Activated CD4-positive, alpha-beta T cell treated with anti-CD3 and anti-CD28 coated beads for 48 hours (primary cell): ENCODE measurements around the gene TF.
A peak's percentile ranks its signal among the peaks of the same experiment; 100 is the strongest.
"Not testable (repeated sequence)": the region's sequence is repeated elsewhere in the genome, so short reads cannot be mapped to it uniquely, and the experiment has no call there.

Experiments
- DNase-seq: peaks from one replicate; pipeline ENCODE4 v3.0.0-alpha.2; 2020

The TF gene

DNA sequence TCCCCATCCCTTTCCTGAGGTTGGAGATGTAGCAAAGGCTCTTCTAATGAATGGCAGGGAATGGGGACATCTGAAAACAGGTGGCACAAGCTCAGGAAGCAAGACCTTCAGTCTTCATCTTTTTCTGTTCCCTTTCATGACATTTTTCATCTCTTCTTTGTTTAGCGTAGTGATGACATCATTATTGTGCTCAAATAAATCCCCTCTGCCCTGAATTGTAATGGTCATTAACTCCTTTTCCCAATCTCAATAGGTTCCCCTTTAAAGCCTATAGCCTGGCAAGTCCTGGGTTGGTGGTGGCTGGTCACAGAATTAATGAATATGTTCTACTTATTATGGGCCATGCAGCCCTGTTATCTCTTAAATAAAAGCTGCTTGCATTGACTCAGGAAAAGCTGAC is 21.4 kb downstream of the TF start:
- DNase-seq: no peak

DNA sequence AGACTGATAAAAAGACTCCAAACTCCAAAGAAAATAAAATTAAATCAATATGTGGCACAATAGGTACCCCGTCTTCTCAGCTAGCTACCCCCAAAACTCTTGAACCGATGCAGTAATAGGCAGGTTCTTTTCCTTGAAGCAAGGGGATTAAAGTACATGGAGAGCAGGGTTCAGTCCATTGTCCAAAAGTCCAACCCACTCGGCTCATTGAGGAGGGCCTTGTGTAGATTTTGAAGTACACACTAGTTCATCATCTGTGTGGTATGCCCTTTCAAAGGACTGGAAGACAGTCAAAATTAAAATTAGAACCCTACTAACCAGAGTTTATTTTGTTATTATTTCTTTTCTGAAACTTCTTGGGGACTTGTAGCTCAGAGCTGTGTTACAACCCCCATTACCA is 23.3 kb downstream of the TF start:
- no peak for DNase-seq

DNA sequence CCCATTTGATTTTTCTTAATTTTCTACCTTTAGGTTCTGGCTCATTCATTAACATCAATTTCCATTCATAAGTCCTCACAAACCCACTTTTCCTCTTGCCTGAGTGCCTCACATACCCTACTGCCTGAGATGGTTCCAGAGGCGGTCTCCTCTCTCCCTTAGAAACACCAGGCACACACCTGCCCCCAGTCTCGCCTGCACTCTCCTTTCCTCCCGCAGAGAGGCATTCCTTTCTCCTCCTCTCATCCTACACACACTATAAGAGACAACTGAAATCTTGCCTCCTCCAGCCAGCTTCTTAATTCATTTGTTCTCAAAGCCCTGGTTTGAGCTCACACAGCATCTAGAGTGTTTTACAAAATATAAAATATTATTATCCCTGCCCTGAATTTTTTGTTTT is 27.5 kb downstream of the TF start:
- no peak for DNase-seq

DNA sequence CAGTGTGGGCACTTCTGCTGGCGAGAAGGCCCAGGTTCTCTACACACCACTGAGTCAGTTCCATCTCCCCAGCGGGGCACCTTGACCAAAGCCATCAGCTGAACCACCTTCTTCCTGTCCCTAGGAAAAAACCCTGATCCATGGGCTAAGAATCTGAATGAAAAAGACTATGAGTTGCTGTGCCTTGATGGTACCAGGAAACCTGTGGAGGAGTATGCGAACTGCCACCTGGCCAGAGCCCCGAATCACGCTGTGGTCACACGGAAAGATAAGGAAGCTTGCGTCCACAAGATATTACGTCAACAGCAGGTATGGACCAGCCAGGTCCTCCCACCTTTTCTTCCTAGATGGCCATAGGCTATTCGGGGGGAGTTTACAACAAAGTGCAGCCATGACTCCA is 29.1 kb downstream of the TF start:
- DNase-seq: no peak

DNA sequence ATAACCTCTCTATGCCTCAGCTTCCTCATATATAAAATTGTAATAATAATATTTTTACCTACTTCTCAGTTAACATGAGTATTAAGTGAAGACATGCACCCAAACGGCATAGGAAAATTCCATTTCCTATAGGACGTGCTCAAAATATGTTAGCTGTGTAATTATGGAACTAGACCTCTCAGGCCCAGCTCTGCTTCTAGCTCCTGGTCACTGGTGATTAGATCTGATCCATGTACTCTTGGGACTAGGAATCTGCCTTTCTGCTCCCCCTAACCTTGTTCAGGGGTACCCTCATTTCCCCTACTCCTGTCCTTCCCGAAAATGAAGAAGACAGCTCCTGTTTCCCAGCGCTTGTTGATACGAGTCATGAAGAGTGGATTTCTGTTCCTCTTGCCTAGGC is 29.6 kb downstream of the TF start:
- no peak for DNase-seq

DNA sequence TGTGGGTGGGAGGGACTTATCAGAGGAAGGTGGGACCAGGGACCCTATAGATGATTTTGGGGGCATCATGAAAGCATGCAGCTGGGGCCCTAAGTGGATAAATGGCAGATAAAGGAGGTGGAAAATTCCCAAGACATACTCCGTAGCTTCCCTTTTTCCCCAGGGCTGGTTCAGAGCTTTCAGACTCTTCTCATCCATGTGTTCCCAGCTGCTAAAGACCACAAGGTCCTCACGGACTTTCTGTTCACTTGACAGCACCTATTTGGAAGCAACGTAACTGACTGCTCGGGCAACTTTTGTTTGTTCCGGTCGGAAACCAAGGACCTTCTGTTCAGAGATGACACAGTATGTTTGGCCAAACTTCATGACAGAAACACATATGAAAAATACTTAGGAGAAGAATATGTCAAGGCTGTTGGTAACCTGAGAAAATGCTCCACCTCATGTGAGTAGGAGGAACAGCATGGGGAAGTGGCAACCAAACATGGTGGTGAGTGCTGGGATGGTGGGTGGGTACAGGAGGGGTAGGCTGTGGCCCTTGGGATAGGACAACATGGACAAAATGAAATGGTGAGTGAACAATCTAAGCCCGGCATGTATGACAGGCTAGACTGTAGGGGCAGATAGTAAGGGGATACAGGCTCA is 30.7 kb downstream of the TF start:
- DNase-seq: no peak

DNA sequence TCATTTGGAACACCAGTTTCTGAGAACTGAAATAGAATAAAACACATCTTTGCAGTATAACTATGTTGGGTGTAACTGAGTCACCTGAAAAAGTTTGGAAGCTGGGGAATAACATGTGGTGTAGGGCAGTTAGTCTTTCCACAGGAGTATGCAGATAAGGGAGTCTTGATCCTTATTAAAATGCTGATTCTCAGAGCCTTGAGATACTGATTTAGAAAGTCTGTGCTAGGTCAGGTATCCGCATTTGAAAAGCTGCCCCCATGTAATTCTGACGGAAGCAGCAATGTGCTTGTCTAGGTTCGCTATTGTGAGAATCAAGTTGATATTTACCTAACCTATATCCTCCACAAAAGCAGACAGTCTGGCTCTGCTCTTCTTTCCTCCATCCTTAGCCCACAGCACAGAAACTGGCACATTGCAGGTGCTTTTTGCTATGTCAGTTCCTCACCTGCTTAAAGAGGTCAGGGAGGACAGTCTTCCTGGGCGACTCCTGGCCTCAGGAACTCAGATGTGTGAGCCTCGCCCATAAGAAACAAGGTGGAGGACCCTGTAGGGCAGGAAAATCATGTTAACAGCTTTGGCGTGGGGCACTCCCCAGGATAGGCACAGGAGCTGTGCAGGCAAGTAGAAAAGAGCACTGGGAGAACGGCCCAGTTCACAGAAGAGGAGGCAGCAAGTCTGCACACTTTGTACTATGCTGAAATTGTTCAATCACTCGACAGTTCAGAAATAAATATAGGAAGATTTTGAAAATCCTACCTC is 31.8 kb downstream of the TF start:
- DNase-seq: no peak

DNA sequence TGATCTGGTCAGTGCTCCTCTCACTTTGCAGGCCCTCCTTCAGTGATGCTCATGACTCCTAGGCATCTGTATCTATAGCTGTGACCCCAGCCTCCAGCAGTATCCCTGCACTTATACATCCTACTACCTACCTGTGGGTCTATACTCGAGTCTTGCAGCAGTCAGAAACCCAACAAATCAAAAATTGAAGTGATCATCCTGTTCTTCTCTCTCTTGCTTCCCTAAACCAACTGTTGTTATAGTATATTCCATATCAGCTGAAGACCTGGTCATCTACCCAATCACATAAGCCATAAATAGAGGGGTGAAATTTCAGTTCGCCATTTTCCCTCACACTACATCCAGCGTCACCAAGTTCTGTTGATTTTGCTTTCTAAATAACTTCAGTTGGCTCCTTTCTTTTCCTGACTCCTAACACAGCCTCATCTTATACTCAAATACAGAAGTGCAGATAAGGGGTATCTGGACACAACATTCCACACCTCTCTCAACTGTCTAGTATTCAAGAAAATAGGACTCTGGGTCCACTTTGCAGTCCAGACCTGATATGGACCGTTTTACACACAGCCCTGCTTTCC is 33.5 kb downstream of the TF start:
- DNase-seq: no peak

DNA sequence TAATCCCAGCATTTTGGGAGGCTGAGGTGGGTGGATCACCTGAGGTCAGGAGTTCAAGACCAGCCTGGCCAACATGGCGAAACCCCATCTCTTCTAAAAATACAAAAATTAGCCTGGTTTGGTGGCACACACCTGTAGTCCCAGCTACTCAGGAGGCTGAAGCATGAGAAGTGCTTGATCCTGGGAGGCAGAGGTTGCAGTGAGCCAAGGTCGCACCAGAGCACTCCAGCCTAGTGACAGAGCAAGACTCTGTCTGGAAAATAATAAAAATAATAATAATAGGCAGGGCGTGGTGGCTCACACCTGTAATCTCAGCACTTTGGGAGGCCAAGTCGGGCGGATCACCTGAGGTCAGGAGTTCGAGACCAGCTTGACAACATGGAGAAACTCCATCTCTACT is 34.6 kb downstream of the TF start:
- DNase-seq: not testable (repeated sequence)

DNA sequence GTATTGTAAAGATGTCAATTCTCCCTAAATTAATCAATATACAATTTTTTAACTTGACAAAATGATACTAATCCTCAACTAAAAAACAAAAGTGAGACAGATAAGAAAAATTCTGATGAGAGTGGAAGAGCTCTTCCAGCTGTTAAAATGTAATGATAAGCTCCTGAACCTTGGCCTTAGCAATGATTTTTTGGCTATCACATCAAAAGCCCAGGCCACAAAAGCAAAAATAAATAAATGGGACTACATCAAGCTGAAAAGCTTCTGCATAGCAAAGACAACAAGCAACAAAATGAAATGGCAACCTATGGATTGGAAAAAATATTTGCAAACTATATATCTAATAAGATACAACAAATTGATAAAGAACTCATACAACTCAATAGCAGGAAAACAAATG is 35.4 kb downstream of the TF start:
- DNase-seq: no peak

DNA sequence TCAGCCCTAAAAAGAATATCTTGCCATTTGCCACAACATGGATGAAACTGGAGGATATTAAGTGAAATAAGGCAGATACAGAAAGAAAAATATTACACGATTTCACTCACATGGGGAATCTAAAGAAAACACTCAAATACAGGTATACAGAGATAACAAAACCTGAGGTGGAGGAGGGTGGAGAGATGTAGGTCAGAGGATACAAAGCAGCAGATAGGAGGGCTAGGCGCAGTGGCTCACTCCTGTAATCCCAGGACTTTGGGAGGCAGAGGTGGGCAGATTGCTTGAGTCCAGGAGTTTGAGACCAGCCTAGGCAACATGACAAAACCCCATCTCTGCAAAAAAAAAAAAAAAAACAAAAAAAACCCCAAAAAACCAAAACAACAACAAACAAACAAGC is 36.3 kb downstream of the TF start:
- no peak for DNase-seq

DNA sequence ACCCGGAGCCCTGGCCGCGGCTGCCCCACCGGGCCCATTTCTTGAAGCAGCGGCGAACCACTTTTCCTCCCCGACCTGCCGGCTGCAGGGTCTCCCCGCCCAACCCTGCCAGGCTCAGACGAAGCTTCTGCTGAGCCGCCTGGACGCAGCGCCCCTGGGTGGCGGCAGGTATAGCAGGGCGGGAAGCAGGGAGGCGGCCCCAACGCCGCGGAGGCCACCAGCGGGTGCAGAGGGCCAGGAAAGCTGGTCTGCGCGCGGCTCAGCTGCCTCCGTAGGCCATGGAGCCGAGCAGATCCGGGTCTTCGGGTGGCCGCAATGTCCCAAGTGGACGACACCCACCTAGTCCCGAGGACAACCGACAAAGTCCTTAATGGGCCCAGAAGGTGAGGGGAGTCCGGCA is 37.6 kb downstream of the TF start:
- DNase-seq: no peak

DNA sequence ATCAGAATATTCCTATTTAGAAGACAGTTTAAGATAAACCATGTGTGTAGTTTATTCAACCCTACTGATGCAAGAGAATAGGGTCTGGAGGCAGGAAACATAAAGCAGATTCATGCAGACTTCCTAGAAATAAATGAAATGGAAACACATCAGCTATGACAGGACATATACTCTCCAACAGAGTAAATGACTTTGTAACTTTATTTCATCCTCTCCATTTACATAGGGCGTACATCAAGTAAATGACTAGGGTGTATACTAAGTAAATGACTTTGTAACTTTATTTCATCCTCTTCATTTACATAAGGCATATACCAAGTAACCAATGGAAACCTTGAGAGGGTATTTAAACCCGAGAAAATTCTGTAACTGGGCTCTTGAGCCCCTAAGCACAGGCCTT is 41.8 kb downstream of the TF start:
- DNase-seq: no peak

DNA sequence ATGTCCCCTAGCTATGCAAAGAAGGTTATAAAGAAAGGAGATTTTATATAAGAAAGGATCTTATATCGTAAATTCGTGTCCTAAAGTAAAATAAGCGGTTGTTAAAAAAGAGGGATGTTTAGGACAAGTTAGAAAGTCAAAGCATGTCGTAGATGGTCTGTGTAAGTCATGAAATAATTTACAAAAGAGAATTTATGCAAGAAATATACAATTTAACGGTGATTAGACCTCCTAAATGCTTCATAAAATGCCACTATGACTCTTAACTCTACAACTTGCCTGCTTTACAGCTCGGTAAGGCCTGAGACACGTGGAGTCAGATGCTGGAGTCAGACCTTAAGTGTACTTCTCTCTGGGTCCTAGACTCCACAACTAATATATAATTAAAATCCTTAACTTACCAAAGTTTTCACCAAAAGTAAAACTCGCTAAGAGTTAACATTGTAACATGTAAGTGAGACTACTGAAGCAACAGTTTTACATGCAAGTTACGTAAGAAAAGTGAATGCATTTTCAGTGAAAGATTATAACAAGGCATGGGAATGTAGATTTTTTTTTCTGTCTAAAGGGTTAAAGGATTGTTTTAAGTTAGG is 46.1 kb downstream of the TF start:
- no peak for DNase-seq

DNA sequence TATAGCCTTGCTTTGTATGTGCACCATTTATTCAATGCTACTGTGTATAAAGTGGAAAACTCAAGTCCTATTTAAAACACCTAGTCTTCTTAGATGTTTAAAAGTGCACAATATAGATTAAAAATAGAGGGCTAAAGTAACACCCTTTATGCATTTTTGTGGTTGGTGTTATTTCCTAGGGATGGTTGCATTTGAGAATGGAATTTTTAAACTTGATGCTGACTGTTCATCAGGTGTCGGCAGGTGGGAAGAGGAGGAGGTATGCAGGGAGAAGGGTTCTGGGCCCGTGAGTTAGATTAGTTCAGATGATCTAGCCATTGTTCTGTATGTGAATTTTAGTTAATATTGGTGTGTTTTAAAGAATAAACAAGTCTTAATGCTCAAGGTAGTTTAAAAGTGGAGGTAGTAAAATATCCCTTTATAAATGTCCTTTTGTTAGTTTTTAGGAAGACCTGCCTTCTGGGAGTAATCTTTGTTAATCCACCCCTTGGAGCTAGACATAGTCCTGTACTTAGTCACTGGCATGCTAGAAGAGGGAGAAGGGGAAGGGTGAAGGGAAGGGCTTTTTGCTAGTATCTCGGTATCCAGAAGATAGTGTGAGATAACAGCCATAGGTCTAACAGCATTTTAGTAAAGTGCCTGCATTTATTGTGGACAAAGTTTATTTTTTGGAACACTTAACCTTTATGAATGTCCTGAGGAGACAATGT is 51.4 kb downstream of the TF start:
- DNase-seq: no peak

DNA sequence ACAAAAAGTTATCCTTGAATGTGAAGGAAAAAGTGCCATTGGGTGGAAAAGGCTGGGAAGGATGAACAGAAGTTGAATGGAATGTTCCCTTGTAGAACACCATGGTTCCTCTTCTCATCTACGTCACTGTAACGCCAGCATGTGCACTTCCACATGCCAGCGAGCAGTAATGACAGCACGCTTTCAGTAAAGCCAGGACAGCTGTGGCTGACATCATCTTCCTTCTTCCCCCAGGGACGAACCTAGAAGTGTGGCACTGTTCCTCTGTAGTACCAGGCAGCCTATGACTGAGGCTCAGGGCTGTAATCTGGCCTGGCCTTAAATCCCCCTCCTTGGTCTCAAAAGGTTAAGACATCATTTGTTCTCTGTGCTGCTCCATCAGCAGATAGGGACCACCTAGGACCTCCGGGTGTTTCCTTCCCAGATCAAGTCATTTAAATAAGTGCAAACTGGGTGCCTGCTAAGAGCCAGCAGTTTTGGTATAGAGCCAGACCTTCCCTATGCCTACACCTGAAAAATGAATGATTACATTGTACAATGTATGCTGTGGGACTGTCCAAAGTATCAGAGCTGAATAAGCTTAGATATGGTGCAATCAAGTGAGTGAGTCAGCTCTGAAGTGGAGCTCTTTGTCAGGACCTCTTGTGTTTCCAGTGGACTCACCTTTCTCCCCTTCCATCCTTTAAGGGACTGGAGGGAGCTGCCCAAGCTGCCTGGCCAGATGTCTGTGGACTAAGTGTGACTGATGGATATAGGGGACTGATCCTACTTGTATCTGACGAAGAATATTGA is 53.8 kb downstream of the TF start:
- no peak for DNase-seq

DNA sequence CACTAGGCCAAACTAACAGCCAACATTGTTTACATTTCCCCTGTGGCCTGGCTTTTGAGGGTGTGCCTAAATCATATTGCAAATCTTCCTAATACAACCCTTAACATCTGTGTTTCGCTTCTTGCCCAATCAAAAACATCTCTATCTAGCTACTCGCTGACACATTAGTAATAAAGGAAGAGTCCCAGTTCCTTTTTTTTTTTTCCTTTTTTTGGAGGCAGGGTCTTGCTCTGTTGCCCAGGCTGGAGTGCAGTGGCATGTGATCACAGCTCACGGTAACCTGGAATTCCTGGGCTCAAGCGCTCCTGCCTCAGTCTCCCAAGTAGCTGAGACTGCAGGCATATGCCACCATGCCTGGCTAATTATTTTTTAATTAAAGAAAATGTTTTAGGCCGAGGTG is 57.3 kb downstream of the TF start:
- DNase-seq: no peak

DNA sequence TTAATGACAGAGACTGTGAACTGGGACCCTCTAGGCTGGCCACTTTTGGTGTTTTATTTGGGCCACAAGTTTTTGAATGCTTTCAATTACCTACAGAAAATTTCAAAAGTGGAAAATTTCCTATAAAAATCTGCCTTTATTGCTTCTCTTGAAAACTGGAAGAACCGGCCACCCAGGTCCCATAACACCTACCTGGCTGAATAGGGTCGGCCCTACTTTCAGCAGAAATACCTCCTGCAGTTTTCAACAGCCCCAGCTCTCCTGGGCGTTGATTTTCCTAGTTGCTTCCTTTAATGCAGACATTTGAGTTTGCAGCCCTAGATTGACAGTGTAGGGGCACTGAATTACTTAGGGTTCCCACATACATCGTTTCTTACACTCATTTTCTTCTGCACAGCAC is 58.7 kb downstream of the TF start:
- no peak for DNase-seq

DNA sequence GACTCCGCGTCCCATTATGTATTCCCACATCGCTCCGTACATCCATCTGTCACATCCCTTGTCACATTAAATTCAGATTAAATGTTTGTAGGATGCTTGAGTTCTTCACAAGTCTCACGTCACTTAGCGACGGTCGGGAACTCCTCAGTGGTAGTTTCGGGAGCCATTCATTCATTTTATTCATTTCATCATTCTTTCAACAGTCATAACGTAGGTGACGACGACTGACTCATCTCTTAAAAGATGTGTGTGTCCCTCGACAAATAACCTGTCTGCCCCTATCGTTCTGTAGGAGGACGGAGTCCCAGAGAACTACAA is 59.1 kb downstream of the TF start:
- DNase-seq: no peak

DNA sequence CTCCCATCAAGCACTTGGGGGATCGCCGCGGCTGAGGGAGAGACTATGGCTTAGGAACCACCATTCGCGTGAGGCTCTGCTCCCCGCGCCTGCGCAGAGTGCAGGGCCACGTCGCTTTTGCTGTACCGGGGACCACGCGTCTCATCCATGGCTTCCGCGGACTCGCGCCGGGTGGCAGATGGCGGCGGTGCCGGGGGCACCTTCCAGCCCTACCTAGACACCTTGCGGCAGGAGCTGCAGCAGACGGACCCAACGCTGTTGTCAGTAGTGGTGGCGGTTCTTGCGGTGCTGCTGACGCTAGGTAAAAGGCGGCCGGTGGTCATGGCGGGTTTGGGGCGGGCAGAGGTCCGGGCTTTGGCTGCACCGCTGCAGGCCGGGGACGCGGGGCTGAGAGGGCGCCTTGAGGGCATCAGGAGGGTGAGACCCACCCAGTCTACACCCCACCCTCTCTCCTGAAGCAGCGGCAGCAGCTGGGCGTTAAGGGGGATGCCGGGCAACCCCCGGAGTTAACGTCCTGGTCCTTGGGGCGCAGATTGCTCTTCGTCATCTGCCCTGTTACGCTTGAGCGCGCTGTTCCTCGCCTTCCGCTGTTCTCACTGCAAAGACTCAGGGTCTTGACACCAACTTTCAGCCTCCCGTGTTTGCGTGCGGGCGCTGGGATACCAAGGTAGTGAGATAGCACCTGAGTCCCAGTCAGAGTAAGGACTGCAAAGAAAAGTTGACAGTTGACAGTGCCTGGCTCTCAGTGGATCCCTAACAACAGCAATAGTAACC is 59.7 kb downstream of the TF start, which contains the start of gene SRPRB:
Gene SRPRB, plus strand, starts transcription at position 114 of the 774 bp plus-strand sequence. Its CDS starts 34 bp downstream, at position 148.
- peak; percentile 97 for DNase-seq

DNA sequence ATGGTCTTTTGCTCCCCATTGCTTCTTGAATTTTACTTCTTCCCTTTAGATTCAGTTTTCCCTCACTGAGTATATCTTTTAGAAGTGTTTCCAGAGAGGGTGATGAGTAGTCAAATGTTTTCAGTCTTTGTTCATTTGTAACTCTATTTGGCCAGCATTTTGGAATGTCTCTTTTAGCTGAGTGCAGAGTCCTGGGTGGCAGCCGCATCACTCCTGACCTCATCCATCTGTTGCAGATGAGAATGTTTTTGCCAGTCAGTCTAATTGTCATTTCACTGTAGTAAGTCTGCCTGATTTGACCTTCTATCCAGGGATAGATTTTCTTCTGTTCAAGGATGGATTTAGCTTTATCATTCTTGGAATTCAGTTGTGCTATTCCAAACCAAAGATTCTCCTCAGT is 66.7 kb downstream of the TF start:
- DNase-seq: no peak

DNA sequence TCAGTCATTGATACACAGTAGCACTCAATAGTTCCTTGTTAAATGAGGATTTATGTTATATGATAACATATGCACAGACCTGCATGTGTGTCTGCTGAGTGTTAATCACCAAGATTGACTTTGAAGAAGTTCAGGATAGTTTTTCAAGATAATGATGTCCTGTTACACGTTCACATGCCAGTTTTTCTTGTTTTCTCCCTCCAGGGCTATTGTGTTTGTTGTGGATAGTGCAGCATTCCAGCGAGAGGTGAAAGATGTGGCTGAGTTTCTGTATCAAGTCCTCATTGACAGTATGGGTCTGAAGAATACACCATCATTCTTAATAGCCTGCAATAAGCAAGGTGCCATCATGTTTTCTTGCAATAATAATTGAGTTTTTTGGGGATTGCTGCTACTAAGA is 69.2 kb downstream of the TF start:
- DNase-seq: no peak
